IPS-18c (cell line): Measurements from ENCODE around the gene TRPM2.
"Not testable (repeated sequence)": the region's sequence is repeated elsewhere in the genome, so short reads cannot be mapped to it uniquely, and the experiment has no call there.

Source experiments
- H3K4me3 ChIP-seq: 2 replicates; pipeline ENCODE4 v1.7.0; 2013; ENCODE audit warnings: low read depth, mild to moderate bottlenecking, low read length, moderate library complexity; ENCODE audit not compliant: insufficient read depth
- H3K9me3 ChIP-seq: one replicate; pipeline ENCODE4 v1.6.1; 2013; ENCODE audit warnings: mild to moderate bottlenecking, low read length, moderate library complexity; ENCODE audit not compliant: control insufficient read depth, insufficient read depth

Gene TRPM2

GRCh38 chr21:44406953-44407352 is 53.5 kb downstream of the TRPM2 start:
- Histone ChIP-seq H3K4me3 (no peak overlapping the region), H3K9me3 (no peaks in the 10 kb centered on the region)

- H3K9me3 ChIP-seq: no peaks in the 10 kb centered on the region
- H3K4me3 ChIP-seq: no peak overlapping the region
These were observed 54.1 kb downstream of the TRPM2 start for GRCh38 chr21:44407493-44407892.

DNA sequence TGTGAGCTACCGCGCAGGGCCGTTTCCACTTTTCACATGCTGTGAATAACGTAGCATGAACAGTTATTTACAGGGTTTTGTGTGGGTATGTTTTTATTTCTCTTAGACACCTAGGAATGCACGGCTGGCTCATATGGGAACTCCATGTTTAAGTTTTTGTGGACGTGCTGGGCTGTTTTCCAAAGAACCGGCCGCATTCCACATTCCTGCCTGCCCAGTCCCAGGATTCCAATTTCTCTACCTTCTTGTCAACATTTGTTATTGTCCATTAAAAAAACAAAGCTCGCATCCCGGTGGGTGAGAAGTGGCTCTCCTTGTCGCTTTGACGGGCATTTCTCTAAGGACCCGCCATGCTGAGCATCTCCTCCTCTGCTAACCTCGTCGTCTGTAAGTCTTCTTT is 54.8 kb downstream of the TRPM2 start:
- Histone ChIP-seq H3K9me3 (no peaks in the 10 kb centered on the region), H3K4me3 (no peak overlapping the region)

GRCh38 chr21:44413566-44414290 is 60.3 kb downstream of the TRPM2 start:
- Histone ChIP-seq H3K9me3 (no peaks in the 10 kb centered on the region), H3K4me3 (no peak overlapping the region)

DNA sequence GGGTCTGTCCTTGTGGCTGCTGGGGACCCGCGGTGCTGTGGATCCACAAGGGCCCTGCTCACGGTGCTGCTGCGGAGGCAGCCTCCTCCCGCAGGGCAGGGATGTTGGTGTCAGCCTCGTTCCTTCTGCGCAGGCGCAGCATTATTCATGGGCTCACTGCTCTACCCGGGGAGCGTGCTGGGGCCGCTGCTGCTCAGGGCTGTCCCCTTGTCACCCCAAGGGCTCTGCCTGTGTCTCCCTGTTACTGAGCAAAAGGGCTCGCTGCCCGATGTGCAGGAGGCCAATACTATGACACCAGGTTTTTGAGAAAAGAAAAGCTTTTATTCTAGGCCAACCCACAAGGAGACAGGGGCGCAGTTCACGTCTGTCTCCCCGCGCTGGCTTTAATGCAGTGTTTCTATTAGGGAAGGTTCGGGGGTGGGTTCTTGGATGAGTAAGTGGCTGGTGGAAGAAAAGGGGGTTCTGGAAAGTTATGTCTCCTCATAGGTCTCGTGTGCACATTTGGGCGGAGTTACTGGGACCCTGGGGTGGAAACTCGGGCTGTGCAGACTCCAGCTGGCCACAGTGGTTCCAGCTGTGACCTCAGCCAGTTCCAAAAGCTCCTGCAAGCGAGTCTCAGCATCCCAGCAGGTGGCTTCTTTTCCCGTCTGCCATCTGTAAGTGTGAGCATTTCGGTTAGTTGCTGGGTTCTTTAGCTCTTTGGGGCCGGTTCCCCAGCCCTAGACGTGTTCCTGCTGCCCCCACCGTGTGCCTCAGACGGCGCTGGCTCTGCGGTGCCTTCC is 61.1 kb downstream of the TRPM2 start:
- Histone ChIP-seq H3K9me3 (no peaks in the 10 kb centered on the region), H3K4me3 (no peak overlapping the region)

- Histone ChIP-seq H3K4me3 (no peak overlapping the region), H3K9me3 (no peaks in the 10 kb centered on the region)
These were observed 61.9 kb downstream of the TRPM2 start for GRCh38 chr21:44415073-44416025.

DNA sequence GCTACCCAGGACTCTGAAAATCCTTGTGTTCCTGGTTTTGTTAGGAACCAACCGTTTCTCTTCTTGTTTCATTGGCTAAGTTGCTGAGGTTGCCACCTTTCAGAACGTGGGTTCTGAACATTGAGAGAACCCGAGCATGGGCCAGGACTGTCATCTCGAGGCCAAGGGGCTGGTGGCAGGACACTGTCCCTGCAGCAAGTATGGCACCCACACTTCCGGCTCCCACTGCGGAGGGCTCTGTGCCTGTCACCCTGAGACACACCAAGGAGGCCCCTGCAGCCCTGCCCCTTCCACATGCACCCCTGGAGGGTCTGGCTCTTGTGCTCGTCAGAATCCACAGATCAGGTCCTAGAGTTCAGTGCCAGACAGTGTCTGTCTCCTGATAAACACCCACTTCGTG is 62.8 kb downstream of the TRPM2 start:
- H3K9me3 ChIP-seq: no peaks in the 10 kb centered on the region
- no peak overlapping the region for H3K4me3 ChIP-seq

- not testable (repeated sequence) for H3K9me3 ChIP-seq, H3K4me3 ChIP-seq
These were observed 64.2 kb downstream of the TRPM2 start for GRCh38 chr21:44417621-44418107.

GRCh38 chr21:44418108-44418875 is 64.9 kb downstream of the TRPM2 start:
- H3K4me3 ChIP-seq: no peak overlapping the region
- H3K9me3 ChIP-seq: no peaks in the 10 kb centered on the region

- Histone ChIP-seq H3K4me3 (no peak overlapping the region), H3K9me3 (no peaks in the 10 kb centered on the region)
These were observed 65.4 kb downstream of the TRPM2 start for GRCh38 chr21:44418876-44419230.

GRCh38 chr21:44419679-44420078 is 66.3 kb downstream of the TRPM2 start:
- no peaks in the 10 kb centered on the region for H3K9me3 ChIP-seq

GRCh38 chr21:44420416-44421205 is 67.2 kb downstream of the TRPM2 start:
- Histone ChIP-seq H3K4me3 (no peak overlapping the region; the same call in 1 of the 2 replicates), H3K9me3 (no peaks in the 10 kb centered on the region)

More at GRCh38 chr21:44419679-44420078, 66.3 kb downstream of the TRPM2 start:
- H3K4me3 ChIP-seq: no peak overlapping the region

- H3K9me3 ChIP-seq: no peaks in the 10 kb centered on the region
- H3K4me3 ChIP-seq: no peak overlapping the region
These were observed 68.8 kb downstream of the TRPM2 start for GRCh38 chr21:44421901-44422840.

- H3K4me3 ChIP-seq: no peak overlapping the region
- no peaks in the 10 kb centered on the region for H3K9me3 ChIP-seq
These were observed 69.9 kb downstream of the TRPM2 start for GRCh38 chr21:44423312-44423821.
